ENCODE data around the gene DCXR. TPM values are rescaled to one million over a fixed set of nuclear protein-coding genes. Genes with fewer than 3 reads are reported as not detected.
A peak's percentile ranks its signal among the peaks of the same experiment; 100 is the strongest.

Gene DCXR
- total RNA-seq, 2 experiments from 2014 or later, result 103 to 119 TPM

DNA sequence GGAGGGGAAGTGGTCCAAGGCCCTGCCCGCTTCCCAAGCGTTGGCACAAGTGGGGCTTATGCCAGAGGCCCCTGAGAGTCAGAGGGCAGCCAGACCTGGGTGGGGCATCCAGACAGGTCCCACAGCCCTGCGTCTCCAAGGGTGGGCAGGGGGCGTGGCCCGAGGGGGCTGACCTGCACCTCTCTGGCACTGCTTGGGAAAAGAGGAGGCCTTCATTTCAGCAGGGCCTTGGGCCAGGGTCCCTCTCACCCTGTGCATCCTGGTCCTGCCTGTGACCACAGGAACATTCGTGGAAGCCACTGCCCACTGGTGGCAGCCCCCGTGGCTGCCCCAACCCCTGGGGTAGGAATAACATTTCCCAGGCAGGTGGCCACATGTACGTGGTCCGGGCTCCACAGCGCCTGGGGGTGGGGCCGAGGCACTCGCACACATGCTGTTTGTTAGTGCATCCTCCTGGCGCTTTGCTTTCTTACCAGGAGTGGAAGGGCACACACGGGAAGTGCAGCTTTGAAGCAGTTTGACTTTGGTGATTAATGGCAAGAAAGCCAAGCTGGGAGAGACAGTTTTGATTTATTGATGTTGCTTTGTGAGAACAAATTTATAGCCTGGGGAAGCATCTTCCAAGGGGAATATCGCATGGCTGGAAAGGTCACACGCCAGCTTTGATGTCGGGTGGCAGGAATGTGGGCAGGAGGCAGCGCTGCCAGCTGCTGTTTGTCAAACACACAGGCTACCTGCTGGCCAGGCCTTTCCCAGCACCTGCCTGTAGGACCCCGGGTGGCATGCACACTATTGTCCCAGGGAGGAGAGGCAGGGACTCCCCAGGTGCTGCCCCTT is 19.1 kb downstream of the DCXR start:
- ChIA-PET POLR2A (interaction anchor here (0.7 to 5.0 kb wide), 2 partner anchors 51 to 58 kb away, joined by 3 to 51 read pairs; partner anchors contain the start of gene NOTUM), CTCF (interaction anchor here (1.2 to 6.2 kb wide), 2 partner anchors 58 to 59 kb away, joined by 4 to 174 read pairs; partner anchors contain the start of gene NOTUM)
- intact Hi-C loops (cut with DNase I, micrococcal nuclease), result no loop called here
- Mint-ChIP-seq H3K27me3 (no peaks in the 10 kb centered on the region), H3K27ac (no peak overlapping the region), H3K4me1 (ENCODE audit: low read depth) (peaks cover 16% of the 10 kb centered on the region), H3K9me3 (no peaks in the 10 kb centered on the region), H3K36me3 (ENCODE audit: low read depth) (peaks cover 5% of the 10 kb centered on the region), H3K4me3 (peak overlapping the region; percentile 72)
- no peak for ATAC-seq (ENCODE audit: poor library complexity)
- peaks cover 11% of the 10 kb centered on the region for H3K36me3 ChIP-seq (ENCODE audit: insufficient read depth, low read length)
- H3K27me3 ChIP-seq (ENCODE audit: control insufficient read depth in 1 of 2, insufficient read depth in 2 of 2, low read length in 2 of 2), result no peaks in the 10 kb centered on the region
- no peak overlapping the region for H3K4me3 ChIP-seq (ENCODE audit: low read length)
- TF ChIP-seq, protein P1, sequence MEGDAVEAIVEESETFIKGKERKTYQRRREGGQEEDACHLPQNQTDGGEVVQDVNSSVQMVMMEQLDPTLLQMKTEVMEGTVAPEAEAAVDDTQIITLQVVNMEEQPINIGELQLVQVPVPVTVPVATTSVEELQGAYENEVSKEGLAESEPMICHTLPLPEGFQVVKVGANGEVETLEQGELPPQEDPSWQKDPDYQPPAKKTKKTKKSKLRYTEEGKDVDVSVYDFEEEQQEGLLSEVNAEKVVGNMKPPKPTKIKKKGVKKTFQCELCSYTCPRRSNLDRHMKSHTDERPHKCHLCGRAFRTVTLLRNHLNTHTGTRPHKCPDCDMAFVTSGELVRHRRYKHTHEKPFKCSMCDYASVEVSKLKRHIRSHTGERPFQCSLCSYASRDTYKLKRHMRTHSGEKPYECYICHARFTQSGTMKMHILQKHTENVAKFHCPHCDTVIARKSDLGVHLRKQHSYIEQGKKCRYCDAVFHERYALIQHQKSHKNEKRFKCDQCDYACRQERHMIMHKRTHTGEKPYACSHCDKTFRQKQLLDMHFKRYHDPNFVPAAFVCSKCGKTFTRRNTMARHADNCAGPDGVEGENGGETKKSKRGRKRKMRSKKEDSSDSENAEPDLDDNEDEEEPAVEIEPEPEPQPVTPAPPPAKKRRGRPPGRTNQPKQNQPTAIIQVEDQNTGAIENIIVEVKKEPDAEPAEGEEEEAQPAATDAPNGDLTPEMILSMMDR (IDR thresholded peaks at IDR 0.05), result no peak
- peaks cover 29% of the 10 kb centered on the region for H3K4me1 ChIP-seq (ENCODE audit: insufficient read depth, low read length)
- H3K27ac ChIP-seq (ENCODE audit: low read depth in 1 of 2, low read length in 2 of 2), result no peak overlapping the region
- DNase-seq, result no peak
- H3K9me3 ChIP-seq (ENCODE audit: control insufficient read depth in 1 of 2, insufficient read depth in 1 of 2, low read length in 2 of 2), result no peaks in the 10 kb centered on the region

DNA sequence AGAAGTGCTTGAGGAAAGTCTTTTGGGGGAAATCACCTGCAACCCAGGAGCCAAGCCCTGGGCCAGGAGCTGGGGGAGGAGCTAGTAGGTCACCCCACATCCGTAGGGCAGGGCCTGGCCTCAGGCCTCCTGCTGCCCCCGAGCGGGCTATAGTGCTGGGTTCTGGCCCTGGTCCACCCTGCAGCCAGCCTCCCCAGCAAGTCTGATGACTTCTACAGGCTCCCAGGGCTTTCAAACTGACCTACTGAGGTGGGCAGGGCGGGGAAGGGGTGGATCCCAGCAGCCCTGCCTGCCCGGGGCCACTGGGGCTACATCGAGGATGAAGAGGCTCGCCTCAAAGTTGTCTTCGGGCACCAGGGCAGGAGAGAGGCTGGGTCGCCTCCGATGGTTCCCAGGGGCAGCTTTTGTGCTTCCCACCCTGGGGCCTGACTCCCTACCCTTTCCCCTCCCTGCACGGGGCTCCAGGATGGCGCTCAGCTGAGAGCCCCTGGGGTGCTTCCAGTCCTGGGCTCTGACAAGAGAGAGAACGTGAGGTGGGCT is 19.8 kb downstream of the DCXR start:
- peaks cover 11% of the 10 kb centered on the region for H3K36me3 ChIP-seq (ENCODE audit: insufficient read depth, low read length)
- H3K4me3 Mint-ChIP-seq, result no peak overlapping the region
- H3K27ac Mint-ChIP-seq, result no peak overlapping the region
- peaks cover 28% of the 10 kb centered on the region for H3K4me1 ChIP-seq (ENCODE audit: insufficient read depth, low read length)
- H3K9me3 ChIP-seq (ENCODE audit: control insufficient read depth in 1 of 2, insufficient read depth in 1 of 2, low read length in 2 of 2), result no peaks in the 10 kb centered on the region
- CTCF ChIA-PET, result interaction anchor here (1.2 kb wide), 1 partner anchor 58 kb away, joined by 4 read pairs; no protein-coding TSS in a partner anchor
- ATAC-seq (ENCODE audit: poor library complexity) (no peak), DNase-seq (no peak)
- no peaks in the 10 kb centered on the region for H3K9me3 Mint-ChIP-seq
- no peak overlapping the region for H3K27ac ChIP-seq (ENCODE audit: low read depth in 1 of 2, low read length in 2 of 2)
- POLR2A ChIA-PET, result interaction anchor here (1.5 kb wide), 1 partner anchor 12 kb away, joined by 3 read pairs; no protein-coding TSS in a partner anchor
- peaks cover 11% of the 10 kb centered on the region for H3K4me1 Mint-ChIP-seq (ENCODE audit: low read depth)
- intact Hi-C loops (cut with DNase I, micrococcal nuclease), result no loop called here
- no peaks in the 10 kb centered on the region for H3K27me3 ChIP-seq (ENCODE audit: control insufficient read depth in 1 of 2, insufficient read depth in 2 of 2, low read length in 2 of 2)
- no peak overlapping the region for H3K4me3 ChIP-seq (ENCODE audit: low read length)
- peaks cover under 1% of the 10 kb centered on the region for H3K36me3 Mint-ChIP-seq (ENCODE audit: low read depth)
- no peaks in the 10 kb centered on the region for H3K27me3 Mint-ChIP-seq
- TF ChIP-seq, protein P1 (IDR thresholded peaks at IDR 0.05), result no peak

- H3K4me3 Mint-ChIP-seq, result no peak overlapping the region
- no peaks in the 10 kb centered on the region for H3K36me3 Mint-ChIP-seq (ENCODE audit: low read depth)
- ChIA-PET CTCF (interaction anchor here (1.2 kb wide), 1 partner anchor 57 kb away, joined by 4 read pairs; no protein-coding TSS in a partner anchor), POLR2A (interaction anchor here (1.5 kb wide), 1 partner anchor 13 kb away, joined by 3 read pairs; no protein-coding TSS in a partner anchor)
- peaks cover 22% of the 10 kb centered on the region for H3K4me1 ChIP-seq (ENCODE audit: insufficient read depth, low read length)
- H3K27ac Mint-ChIP-seq, result no peak overlapping the region
- H3K4me3 ChIP-seq (ENCODE audit: low read length), result no peak overlapping the region
- ATAC-seq (ENCODE audit: poor library complexity) (no peak), DNase-seq (no peak)
- no peaks in the 10 kb centered on the region for H3K27me3 Mint-ChIP-seq
- H3K27me3 ChIP-seq (ENCODE audit: control insufficient read depth in 1 of 2, insufficient read depth in 2 of 2, low read length in 2 of 2), result no peaks in the 10 kb centered on the region
- no peaks in the 10 kb centered on the region for H3K9me3 Mint-ChIP-seq
- H3K4me1 Mint-ChIP-seq (ENCODE audit: low read depth), result peaks cover 10% of the 10 kb centered on the region
- no peaks in the 10 kb centered on the region for H3K9me3 ChIP-seq (ENCODE audit: control insufficient read depth in 1 of 2, insufficient read depth in 1 of 2, low read length in 2 of 2)
- peaks cover 11% of the 10 kb centered on the region for H3K36me3 ChIP-seq (ENCODE audit: insufficient read depth, low read length)
- intact Hi-C loops (cut with DNase I, micrococcal nuclease), result no loop called here
- TF ChIP-seq, protein P1 (IDR thresholded peaks at IDR 0.05), result no peak
- no peak overlapping the region for H3K27ac ChIP-seq (ENCODE audit: low read depth in 1 of 2, low read length in 2 of 2)
Measured at GRCh38 chr17:82016875-82017459, 20.5 kb downstream of the DCXR start.
